Measurements from ENCODE around the gene C1QA. TPM values are rescaled to one million over a fixed set of nuclear protein-coding genes. Genes with fewer than 3 reads are reported as not detected.

The C1QA gene
- polyA plus RNA-seq, 2 of the 4 experiments (the other 2 are of a cell fraction) = not detected

DNA sequence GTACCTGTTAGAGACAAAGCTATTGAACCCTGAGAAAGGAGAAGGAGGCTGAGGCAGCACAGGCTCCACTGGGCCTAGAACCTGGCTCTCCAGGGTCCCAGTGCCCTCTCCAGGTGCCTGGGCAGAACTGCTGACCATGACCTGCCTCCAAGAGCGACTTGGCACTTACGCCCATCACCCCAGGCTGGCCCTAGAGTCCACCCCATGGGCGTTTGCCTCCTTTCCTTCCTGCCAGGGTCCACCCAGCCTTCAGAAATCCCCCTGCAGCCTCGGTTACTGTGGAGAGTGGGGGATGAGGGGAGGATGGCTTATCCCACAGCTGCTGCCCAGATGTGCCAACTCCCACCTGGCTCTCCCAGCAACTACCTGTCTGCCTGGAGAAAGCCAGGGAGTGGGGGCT is 14.7 kb upstream of the C1QA start:
- Histone ChIP-seq H3K4me3 (no peak overlapping the region), H3K4me1 (no peaks in the 10 kb centered on the region), H3K27ac (no peak overlapping the region), H3K9me3 (no peaks in the 10 kb centered on the region), H3K4me2 (no peak overlapping the region)
- ATAC-seq (no peak), DNase-seq (ENCODE audit: low read depth in 1 of 2, low spot score in 1 of 2) (no peak), FAIRE-seq (no peak)
- WGBS (ENCODE audit: missing lambda C conversion rate) = no CpG with 5 or more reads among the region's 4 CpGs
- ChIA-PET CTCF (interaction anchor here (1.0 to 1.4 kb wide), 2 partner anchors 201 to 205 kb away, joined by 3 to 4 read pairs; no protein-coding TSS in a partner anchor), POLR2A (no interaction called here)
- TF ChIP-seq ESRRA (IDR thresholded peaks at IDR 0.05; ENCODE audit: borderline replicate concordance, low read length) = no peak
- no peak for TF ChIP-seq ZNF302 (CRISPR knock-in tag; IDR thresholded peaks at IDR 0.05)
- TF ChIP-seq EHF (CRISPR knock-in tag; IDR thresholded peaks at IDR 0.05) = no peak
- no peak for TF ChIP-seq BHLHE40 (IDR thresholded peaks at IDR 0.05; ENCODE audit: low read depth, low read length)
- no peak for TF ChIP-seq POLR2AphosphoS2 (conservative IDR thresholded peaks at IDR 0.05; ENCODE audit: low read length)
- TF ChIP-seq, protein P1, sequence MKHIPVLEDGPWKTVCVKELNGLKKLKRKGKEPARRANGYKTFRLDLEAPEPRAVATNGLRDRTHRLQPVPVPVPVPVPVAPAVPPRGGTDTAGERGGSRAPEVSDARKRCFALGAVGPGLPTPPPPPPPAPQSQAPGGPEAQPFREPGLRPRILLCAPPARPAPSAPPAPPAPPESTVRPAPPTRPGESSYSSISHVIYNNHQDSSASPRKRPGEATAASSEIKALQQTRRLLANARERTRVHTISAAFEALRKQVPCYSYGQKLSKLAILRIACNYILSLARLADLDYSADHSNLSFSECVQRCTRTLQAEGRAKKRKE (CRISPR knock-in tag; IDR thresholded peaks at IDR 0.05; ENCODE audit: low read depth) = no peak

DNA sequence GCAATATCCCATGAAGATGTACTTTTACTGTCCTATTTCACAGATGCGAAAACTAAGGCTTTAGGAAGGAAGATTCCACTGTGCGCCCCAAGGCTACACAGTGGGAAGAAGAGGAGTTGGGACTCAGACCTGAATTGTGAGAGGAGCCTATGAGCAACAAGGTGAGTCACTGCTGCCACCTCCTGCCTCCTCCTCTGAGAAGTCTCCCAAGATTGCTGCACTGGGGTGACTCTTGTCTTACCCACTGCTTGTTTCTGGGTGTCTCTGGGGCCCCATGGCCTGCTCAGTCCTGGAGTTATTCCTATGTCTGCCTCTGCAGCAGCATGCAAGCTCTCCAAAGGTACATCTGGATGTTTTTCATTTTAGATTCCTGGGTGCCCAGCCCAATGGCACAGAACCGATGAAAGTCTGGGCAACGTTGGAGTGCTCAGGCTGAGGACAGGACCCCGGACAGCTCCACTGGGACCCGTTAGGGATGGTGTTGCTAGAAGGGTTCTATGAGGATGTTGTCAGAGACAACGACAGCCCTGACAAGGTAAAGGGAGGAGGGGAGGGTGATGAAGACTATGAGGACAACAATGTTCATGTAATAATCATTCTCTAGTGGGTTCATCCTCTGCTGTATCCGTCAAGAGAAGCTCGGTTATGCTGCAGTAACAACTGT is 11.0 kb upstream of the C1QA start:
- Histone ChIP-seq H3K27ac (no peak overlapping the region), H3K4me1 (no peaks in the 10 kb centered on the region), H3K4me2 (no peak overlapping the region), H3K4me3 (no peak overlapping the region), H3K9me3 (no peaks in the 10 kb centered on the region)
- ChIA-PET POLR2A (no interaction called here), CTCF (interaction anchor here (1.0 kb wide), 1 partner anchor 16 kb away, joined by 3 read pairs; no protein-coding TSS in a partner anchor)
- 26% methylated on average over 8 of the region's 9 CpGs for WGBS (ENCODE audit: missing lambda C conversion rate)
- no peak for DNase-seq (ENCODE audit: low read depth in 1 of 2, low spot score in 1 of 2)
- peak in 1 of 2 experiments; percentile 42; a peak in 3 of 6 replicates for ATAC-seq
- no peak for FAIRE-seq
- peak; percentile 69 for TF ChIP-seq ZFP36 (IDR thresholded peaks at IDR 0.05; ENCODE audit: borderline replicate concordance, partially characterized antibody)
- TF ChIP-seq, protein P2, sequence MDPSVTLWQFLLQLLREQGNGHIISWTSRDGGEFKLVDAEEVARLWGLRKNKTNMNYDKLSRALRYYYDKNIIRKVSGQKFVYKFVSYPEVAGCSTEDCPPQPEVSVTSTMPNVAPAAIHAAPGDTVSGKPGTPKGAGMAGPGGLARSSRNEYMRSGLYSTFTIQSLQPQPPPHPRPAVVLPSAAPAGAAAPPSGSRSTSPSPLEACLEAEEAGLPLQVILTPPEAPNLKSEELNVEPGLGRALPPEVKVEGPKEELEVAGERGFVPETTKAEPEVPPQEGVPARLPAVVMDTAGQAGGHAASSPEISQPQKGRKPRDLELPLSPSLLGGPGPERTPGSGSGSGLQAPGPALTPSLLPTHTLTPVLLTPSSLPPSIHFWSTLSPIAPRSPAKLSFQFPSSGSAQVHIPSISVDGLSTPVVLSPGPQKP (IDR thresholded peaks at IDR 0.05; ENCODE audit: low read depth, low read length) = no peak
- TF ChIP-seq, protein P3, sequence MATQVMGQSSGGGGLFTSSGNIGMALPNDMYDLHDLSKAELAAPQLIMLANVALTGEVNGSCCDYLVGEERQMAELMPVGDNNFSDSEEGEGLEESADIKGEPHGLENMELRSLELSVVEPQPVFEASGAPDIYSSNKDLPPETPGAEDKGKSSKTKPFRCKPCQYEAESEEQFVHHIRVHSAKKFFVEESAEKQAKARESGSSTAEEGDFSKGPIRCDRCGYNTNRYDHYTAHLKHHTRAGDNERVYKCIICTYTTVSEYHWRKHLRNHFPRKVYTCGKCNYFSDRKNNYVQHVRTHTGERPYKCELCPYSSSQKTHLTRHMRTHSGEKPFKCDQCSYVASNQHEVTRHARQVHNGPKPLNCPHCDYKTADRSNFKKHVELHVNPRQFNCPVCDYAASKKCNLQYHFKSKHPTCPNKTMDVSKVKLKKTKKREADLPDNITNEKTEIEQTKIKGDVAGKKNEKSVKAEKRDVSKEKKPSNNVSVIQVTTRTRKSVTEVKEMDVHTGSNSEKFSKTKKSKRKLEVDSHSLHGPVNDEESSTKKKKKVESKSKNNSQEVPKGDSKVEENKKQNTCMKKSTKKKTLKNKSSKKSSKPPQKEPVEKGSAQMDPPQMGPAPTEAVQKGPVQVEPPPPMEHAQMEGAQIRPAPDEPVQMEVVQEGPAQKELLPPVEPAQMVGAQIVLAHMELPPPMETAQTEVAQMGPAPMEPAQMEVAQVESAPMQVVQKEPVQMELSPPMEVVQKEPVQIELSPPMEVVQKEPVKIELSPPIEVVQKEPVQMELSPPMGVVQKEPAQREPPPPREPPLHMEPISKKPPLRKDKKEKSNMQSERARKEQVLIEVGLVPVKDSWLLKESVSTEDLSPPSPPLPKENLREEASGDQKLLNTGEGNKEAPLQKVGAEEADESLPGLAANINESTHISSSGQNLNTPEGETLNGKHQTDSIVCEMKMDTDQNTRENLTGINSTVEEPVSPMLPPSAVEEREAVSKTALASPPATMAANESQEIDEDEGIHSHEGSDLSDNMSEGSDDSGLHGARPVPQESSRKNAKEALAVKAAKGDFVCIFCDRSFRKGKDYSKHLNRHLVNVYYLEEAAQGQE (IDR thresholded peaks at IDR 0.05) = peak; percentile 77

DNA sequence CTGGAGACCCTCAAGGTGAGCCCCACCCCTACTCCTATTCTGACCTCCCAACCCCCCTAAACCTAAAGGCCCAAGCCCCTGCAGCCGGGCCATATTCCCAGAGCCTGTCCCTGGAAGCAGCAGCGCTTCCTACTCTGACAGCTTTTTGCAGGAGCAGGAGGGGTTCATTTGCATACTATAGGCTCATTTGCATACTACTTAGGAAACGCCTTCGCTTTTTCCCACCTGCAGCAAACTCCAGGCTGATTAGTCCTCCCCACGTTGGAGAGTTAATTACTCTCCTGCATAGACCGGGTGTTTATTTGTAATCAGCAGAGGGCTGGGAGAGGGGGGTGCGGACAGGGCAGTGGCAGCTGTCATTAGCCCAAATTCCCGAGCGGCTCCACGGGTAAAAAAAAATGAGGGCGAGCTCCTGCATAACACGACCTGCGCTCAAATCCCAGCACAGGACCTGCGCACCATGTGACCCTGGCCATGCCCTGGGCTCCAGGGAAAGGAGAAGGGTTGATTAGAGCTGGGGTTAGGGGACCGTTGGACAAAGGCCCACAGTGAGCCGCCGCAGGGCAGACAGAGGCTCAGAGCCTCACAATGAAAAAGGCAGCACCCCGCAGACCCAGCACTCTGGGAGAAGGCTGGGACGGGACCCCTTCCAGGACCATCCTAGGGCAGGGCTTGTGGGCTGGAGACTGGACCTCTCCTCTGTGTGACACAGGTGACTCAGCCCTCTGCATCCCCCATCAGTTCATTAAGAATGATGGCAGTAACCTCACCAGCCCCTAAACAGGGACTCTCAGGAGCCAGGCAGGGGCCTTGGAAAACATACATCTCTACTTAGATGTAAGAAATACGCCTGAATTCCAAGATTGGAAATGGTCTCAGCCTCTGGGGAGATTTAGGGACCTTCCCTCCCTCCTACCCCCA is 9.9 kb upstream of the C1QA start:
- no peaks in the 10 kb centered on the region for H3K9me3 ChIP-seq
- no peak overlapping the region for H3K4me2 ChIP-seq
- H3K27ac ChIP-seq = no peak overlapping the region
- H3K4me1 ChIP-seq = no peaks in the 10 kb centered on the region
- DNase-seq (ENCODE audit: low read depth in 1 of 2, low spot score in 1 of 2) (no peak), ATAC-seq (no peak), FAIRE-seq (no peak)
- POLR2A ChIA-PET = no interaction called here
- 20% methylated on average over 10 of the region's 20 CpGs for WGBS (ENCODE audit: missing lambda C conversion rate)
- TF ChIP-seq, protein P2 (IDR thresholded peaks at IDR 0.05; ENCODE audit: low read depth, low read length) = no peak
- CTCF ChIA-PET = interaction anchor here (1.0 kb wide), 2 partner anchors 15 to 209 kb away, joined by 3 read pairs; no protein-coding TSS in a partner anchor
- no peak overlapping the region for H3K4me3 ChIP-seq
